Ascending aorta (tissue), 2 donors: Measurements from ENCODE around the gene RGS6. TPM values are rescaled to one million over a fixed set of nuclear protein-coding genes. Genes with fewer than 3 reads are reported as not detected.

Experiments
- DNase-seq, 2 donors: peaks; one replicate each; pipeline ENCODE4 v3.0.0-alpha.2; 2019; ENCODE audit warnings: low spot score in 2 of 2
- H3K27ac ChIP-seq, 2 donors: fragments of 200-600 bp; sonication (generic); one replicate each; pipeline ENCODE4 v1.5.1; 2016 to 2017; ENCODE audit warnings: mild to moderate bottlenecking in 1 of 2
- H3K27me3 ChIP-seq: fragments of 200-600 bp; sonication (generic); one replicate; pipeline ENCODE4 v1.5.1; 2017
- H3K36me3 ChIP-seq, 2 donors: fragments of 200-600 bp; sonication (generic); one replicate each; pipeline ENCODE4 v1.5.1; 2016
- H3K4me1 ChIP-seq, 2 donors: fragments of 200-600 bp; sonication (generic); one replicate each; pipeline ENCODE4 v1.5.1; 2016 to 2017; ENCODE audit warnings: mild to moderate bottlenecking in 1 of 2
- H3K4me3 ChIP-seq, 2 donors: fragments of 200-600 bp; sonication (generic); one replicate each; pipeline ENCODE4 v1.5.1; 2016 to 2017; ENCODE audit warnings: mild to moderate bottlenecking in 1 of 2
- H3K9me3 ChIP-seq, 2 donors: fragments of 200-600 bp; sonication (generic); one replicate each; pipeline ENCODE4 v1.5.1; 2016
- CTCF ChIP-seq, 3 experiments: fragments of 200-600 bp in 2 of 3; fragments of 450-650 bp in 1 of 3; sonication (generic) in 2 of 3; IDR thresholded peaks; one replicate each; pipeline ENCODE4 v1.5.1; 2016 to 2019; ENCODE audit warnings: antibody characterized with exemption in 3 of 3, mild to moderate bottlenecking in 1 of 3, moderate library complexity in 1 of 3
- intact Hi-C: fragments of 100-400 bp; cut with DNase I; formaldehyde crosslinking; loops from one replicate; pipeline ENCODE4 v1.15.1; 2023
- total RNA-seq: library from RNA; depleted of rRNA; stranded (reverse); fragments of >200 nt; gene quantifications from one replicate; pipeline ENCODE4 v1.1.0, GENCODE V29; 2016

Gene RGS6
- total RNA-seq, 1 donor from 2014 or later, result 0.11 TPM

GRCh38 chr14:72535485-72535884 is 603.3 kb downstream of the RGS6 start:
- H3K27ac ChIP-seq, result no peak overlapping the region
- no peaks in the 10 kb centered on the region for H3K36me3 ChIP-seq
- no peak for DNase-seq
- H3K9me3 ChIP-seq, result peaks cover 0 to 4% of the 10 kb centered on the region in 2 donors
- TF ChIP-seq CTCF (IDR thresholded peaks at IDR 0.05), result no peak
- intact Hi-C loops, result no loop called here
- H3K4me3 ChIP-seq, result no peak overlapping the region
- H3K27me3 ChIP-seq, result no peaks in the 10 kb centered on the region
- no peaks in the 10 kb centered on the region for H3K4me1 ChIP-seq

DNA sequence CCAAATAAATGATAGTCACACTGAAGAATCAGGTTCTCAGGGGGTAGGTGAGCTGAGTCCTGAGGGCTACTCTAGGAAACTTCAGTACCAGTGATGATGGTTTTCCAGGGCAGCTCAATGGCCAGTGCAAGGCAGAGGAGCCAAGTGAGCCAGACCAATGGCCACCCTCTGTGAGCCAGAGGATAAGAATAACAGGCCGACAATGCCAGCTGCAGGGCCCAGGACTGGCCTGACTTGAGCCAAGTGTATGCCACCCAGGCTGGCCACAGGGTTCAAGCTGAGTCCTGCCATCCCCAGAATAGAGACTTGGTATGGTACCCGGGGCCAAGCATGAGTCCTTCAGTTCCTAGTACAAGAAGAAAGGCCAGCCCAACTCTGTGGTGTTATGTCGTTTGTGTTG is 606.2 kb downstream of the RGS6 start:
- no peak for TF ChIP-seq CTCF (IDR thresholded peaks at IDR 0.05)
- H3K27ac ChIP-seq, result no peak overlapping the region
- intact Hi-C loops, result no loop called here
- H3K36me3 ChIP-seq, result no peaks in the 10 kb centered on the region
- no peak overlapping the region for H3K4me3 ChIP-seq
- no peaks in the 10 kb centered on the region for H3K9me3 ChIP-seq
- DNase-seq, result no peak
- H3K4me1 ChIP-seq, result no peaks in the 10 kb centered on the region
- no peaks in the 10 kb centered on the region for H3K27me3 ChIP-seq

GRCh38 chr14:72539661-72540315 is 607.6 kb downstream of the RGS6 start:
- H3K4me1 ChIP-seq, result peaks cover 0 to 6% of the 10 kb centered on the region in 2 donors
- TF ChIP-seq CTCF (IDR thresholded peaks at IDR 0.05), result no peak
- no peaks in the 10 kb centered on the region for H3K36me3 ChIP-seq
- no peaks in the 10 kb centered on the region for H3K9me3 ChIP-seq
- H3K4me3 ChIP-seq, result no peak overlapping the region
- H3K27me3 ChIP-seq, result no peaks in the 10 kb centered on the region
- no peak overlapping the region for H3K27ac ChIP-seq
- no peak for DNase-seq
- intact Hi-C loops, result no loop called here

DNA sequence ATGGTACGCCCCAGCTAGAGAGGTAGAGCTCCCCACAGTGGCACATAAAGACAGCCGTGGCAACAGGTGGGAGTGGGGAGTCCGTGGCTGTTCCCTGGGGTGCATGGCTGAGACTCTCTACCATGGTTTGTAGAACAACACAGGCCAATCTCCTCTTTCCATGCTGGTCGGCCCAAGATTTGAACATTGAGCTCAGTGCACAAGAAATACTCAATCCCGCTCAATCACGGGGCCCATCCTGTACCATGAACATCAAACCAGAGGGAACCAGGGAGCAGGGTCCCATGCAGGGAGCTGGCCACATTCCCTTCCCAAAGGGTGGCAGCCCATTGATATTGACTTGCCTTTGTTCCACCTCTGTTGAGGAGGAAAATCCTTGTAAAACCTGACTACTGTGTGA is 608.6 kb downstream of the RGS6 start:
- intact Hi-C loops, result no loop called here
- Histone ChIP-seq H3K9me3 (no peaks in the 10 kb centered on the region), H3K27me3 (no peaks in the 10 kb centered on the region), H3K27ac (no peak overlapping the region), H3K4me3 (no peak overlapping the region), H3K36me3 (no peaks in the 10 kb centered on the region), H3K4me1 (peaks cover 0 to 13% of the 10 kb centered on the region in 2 donors)
- no peak for TF ChIP-seq CTCF (IDR thresholded peaks at IDR 0.05)
- no peak for DNase-seq

DNA sequence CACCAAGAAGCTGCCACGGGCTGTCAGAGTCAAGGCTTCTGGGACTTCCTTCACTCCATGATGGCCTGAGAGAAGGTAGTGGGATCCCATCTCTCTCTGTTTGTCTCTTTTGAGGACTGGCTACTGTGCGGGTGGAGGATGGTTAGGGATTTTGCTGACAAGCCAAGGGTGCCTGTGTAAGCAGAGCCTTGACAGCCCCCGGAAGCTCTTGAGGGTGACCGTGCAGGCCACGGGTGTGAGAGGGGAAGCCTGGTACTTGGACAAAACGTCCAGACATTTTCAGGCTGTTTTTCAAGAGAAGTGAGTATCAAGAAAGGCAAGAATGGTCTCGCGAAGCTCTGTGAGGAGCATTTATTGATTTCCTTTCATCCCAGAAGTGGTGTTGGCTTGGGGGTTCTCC is 609.3 kb downstream of the RGS6 start:
- no peak overlapping the region for H3K27ac ChIP-seq
- no peaks in the 10 kb centered on the region for H3K27me3 ChIP-seq
- H3K9me3 ChIP-seq, result no peaks in the 10 kb centered on the region
- no peak overlapping the region for H3K4me3 ChIP-seq
- peaks cover 0 to 13% of the 10 kb centered on the region in 2 donors for H3K4me1 ChIP-seq
- no peak for DNase-seq
- no peak for TF ChIP-seq CTCF (IDR thresholded peaks at IDR 0.05)
- H3K36me3 ChIP-seq, result no peaks in the 10 kb centered on the region
- intact Hi-C loops, result no loop called here

GRCh38 chr14:72543341-72543740 is 611.1 kb downstream of the RGS6 start:
- no peak for DNase-seq
- TF ChIP-seq CTCF (IDR thresholded peaks at IDR 0.05), result no peak
- no peaks in the 10 kb centered on the region for H3K27me3 ChIP-seq
- H3K4me3 ChIP-seq, result no peak overlapping the region
- no peaks in the 10 kb centered on the region for H3K9me3 ChIP-seq
- no peaks in the 10 kb centered on the region for H3K36me3 ChIP-seq
- intact Hi-C loops, result no loop called here
- no peak overlapping the region for H3K27ac ChIP-seq
- peaks cover 0 to 13% of the 10 kb centered on the region in 2 donors for H3K4me1 ChIP-seq
